ENCODE data around the gene PHRF1. TPM values are rescaled to one million over a fixed set of nuclear protein-coding genes. Genes with fewer than 3 reads are reported as not detected.

Gene PHRF1
- total RNA-seq, 1 donor, result 27.5 TPM

- no peak overlapping the region for H3K4me3 ChIP-seq (ENCODE audit: insufficient read depth, low read length)
- H2AFZ ChIP-seq (ENCODE audit: low read length), result no peak overlapping the region
- H4K20me1 ChIP-seq (ENCODE audit: insufficient read depth, low read length), result no peaks in the 10 kb centered on the region
- no peak overlapping the region for H3K4me2 ChIP-seq (ENCODE audit: insufficient read depth, low read length)
- H3K4me1 ChIP-seq (ENCODE audit: insufficient read depth, low read length), result no peaks in the 10 kb centered on the region
- peaks cover 45% of the 10 kb centered on the region for H3K27me3 ChIP-seq (ENCODE audit: insufficient read depth, low read length)
- TF ChIP-seq CTCF (IDR thresholded peaks at IDR 0.05; ENCODE audit: extremely low read depth, low read depth, low read length), result peak; percentile 20
- H3K27ac ChIP-seq (ENCODE audit: low read depth, low read length), result no peak overlapping the region
- no peaks in the 10 kb centered on the region for H3K79me2 ChIP-seq (ENCODE audit: insufficient read depth, low read length)
- H3K36me3 ChIP-seq (ENCODE audit: insufficient read depth, low read length), result no peaks in the 10 kb centered on the region
- H3K9me3 ChIP-seq (ENCODE audit: low read depth, low read length), result no peaks in the 10 kb centered on the region
- DNase-seq (ENCODE audit: insufficient read length, low spot score, missing footprints), result peak; percentile 97
These were observed 21.6 kb upstream of the PHRF1 start for GRCh38 chr11:554428-555226.

DNA sequence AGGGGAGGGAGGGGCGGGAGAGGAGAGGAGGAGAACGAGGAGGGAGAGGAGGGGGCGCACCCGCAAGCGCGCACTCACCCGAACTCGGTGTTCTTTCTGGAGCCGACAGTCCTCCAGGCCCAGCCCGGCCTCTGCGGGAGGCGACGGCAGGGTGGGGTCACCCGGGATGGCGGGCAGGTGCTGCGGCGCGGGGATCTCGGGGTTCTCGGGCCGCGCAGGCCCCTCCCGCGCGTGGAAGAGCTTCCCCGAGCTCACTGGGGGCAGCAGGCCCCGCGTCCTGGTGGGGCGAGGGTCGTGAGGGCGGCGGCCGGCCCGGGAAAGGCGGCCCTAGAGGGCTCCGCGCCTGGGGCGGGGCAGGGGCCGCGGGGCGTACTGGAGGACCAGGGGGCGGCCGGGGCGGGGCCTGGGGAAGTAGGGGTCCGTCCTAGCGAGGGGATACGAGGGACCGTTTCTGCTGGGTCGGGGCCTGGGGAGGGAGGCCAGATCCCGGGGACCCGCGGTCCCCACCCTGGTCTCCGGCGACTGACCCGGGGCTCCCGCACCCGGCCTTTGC is 21.0 kb upstream of the PHRF1 start:
- H3K4me2 ChIP-seq (ENCODE audit: insufficient read depth, low read length), result no peak overlapping the region
- H3K79me2 ChIP-seq (ENCODE audit: insufficient read depth, low read length), result no peaks in the 10 kb centered on the region
- H3K9me3 ChIP-seq (ENCODE audit: low read depth, low read length), result no peaks in the 10 kb centered on the region
- H4K20me1 ChIP-seq (ENCODE audit: insufficient read depth, low read length), result no peaks in the 10 kb centered on the region
- H2AFZ ChIP-seq (ENCODE audit: low read length), result no peak overlapping the region
- H3K36me3 ChIP-seq (ENCODE audit: insufficient read depth, low read length), result no peaks in the 10 kb centered on the region
- no peak for TF ChIP-seq CTCF (IDR thresholded peaks at IDR 0.05; ENCODE audit: extremely low read depth, low read depth, low read length)
- H3K27me3 ChIP-seq (ENCODE audit: insufficient read depth, low read length), result peaks cover 45% of the 10 kb centered on the region
- DNase-seq (ENCODE audit: insufficient read length, low spot score, missing footprints), result no peak
- no peak overlapping the region for H3K4me3 ChIP-seq (ENCODE audit: insufficient read depth, low read length)
- peaks cover 2% of the 10 kb centered on the region for H3K4me1 ChIP-seq (ENCODE audit: insufficient read depth, low read length)
- H3K27ac ChIP-seq (ENCODE audit: low read depth, low read length), result no peak overlapping the region

GRCh38 chr11:555780-556661 is 20.2 kb upstream of the PHRF1 start:
- H3K4me2 ChIP-seq (ENCODE audit: insufficient read depth, low read length), result no peak overlapping the region
- no peak for TF ChIP-seq CTCF (IDR thresholded peaks at IDR 0.05; ENCODE audit: extremely low read depth, low read depth, low read length)
- no peak overlapping the region for H2AFZ ChIP-seq (ENCODE audit: low read length)

More at GRCh38 chr11:555780-556661, 20.2 kb upstream of the PHRF1 start:
- DNase-seq (ENCODE audit: insufficient read length, low spot score, missing footprints), result peak; percentile 89
- no peaks in the 10 kb centered on the region for H3K36me3 ChIP-seq (ENCODE audit: insufficient read depth, low read length)
- peaks cover 45% of the 10 kb centered on the region for H3K27me3 ChIP-seq (ENCODE audit: insufficient read depth, low read length)
- H4K20me1 ChIP-seq (ENCODE audit: insufficient read depth, low read length), result no peaks in the 10 kb centered on the region
- H3K4me1 ChIP-seq (ENCODE audit: insufficient read depth, low read length), result peaks cover 4% of the 10 kb centered on the region
- no peaks in the 10 kb centered on the region for H3K9me3 ChIP-seq (ENCODE audit: low read depth, low read length)
- H3K27ac ChIP-seq (ENCODE audit: low read depth, low read length), result no peak overlapping the region
- H3K79me2 ChIP-seq (ENCODE audit: insufficient read depth, low read length), result no peaks in the 10 kb centered on the region
- no peak overlapping the region for H3K4me3 ChIP-seq (ENCODE audit: insufficient read depth, low read length)
